Endothelial cell of umbilical vein (primary cell): ENCODE measurements around the gene VEZT. TPM values are rescaled to one million over a fixed set of nuclear protein-coding genes. Genes with fewer than 3 reads are reported as not detected.

ENCODE experiments used
- BruUV-seq: library from RNA; stranded (reverse); fragments of 400-500 nt; replicated peaks from 2 replicates; lab custom pipeline; 2021; lab: Mats Ljungman, UMichigan
- CTCF ChIA-PET: fragments of 300-600, 350-600 bp; sonication (Branson Sonifier 250); formaldehyde crosslinking; loops from one replicate; lab custom pipeline; 2021; ENCODE audit warnings: antibody characterized with exemption, inconsistent platforms; lab: Charles Lee
- POLR2A ChIA-PET: fragments of 300-600, 350-600 bp; sonication (Branson Sonifier 250); formaldehyde crosslinking; loops from one replicate; lab custom pipeline; 2021; ENCODE audit warnings: antibody characterized with exemption, inconsistent platforms; lab: Charles Lee
- DNase-seq: peaks from one replicate; pipeline ENCODE4 v3.0.0-alpha.2; 2011; ENCODE audit warnings: low read depth, low spot score
- FAIRE-seq: peaks from 2 replicates; lab custom pipeline; 2011; peaks lifted over from hg19 to GRCh38; lab: Jason Lieb, UNC
- H2AFZ ChIP-seq: 2 replicates; pipeline ENCODE4 v1.6.0; 2012; ENCODE audit warnings: low read depth, low read length, control low read depth, inconsistent platforms
- H3K27ac ChIP-seq: 2 replicates; pipeline ENCODE4 v1.5.1; 2011; ENCODE audit warnings: low read depth, mild to moderate bottlenecking, control low read depth, low read length, moderate library complexity; ENCODE audit not compliant: insufficient read depth
- H3K27me3 ChIP-seq, 2 experiments: 2 replicates each; pipeline versions ENCODE4 v1.6.0 to v1.6.1; 2011; ENCODE audit warnings: low read length in 2 of 2, mixed read lengths in 1 of 2; ENCODE audit not compliant: control insufficient read depth in 2 of 2, insufficient read depth in 2 of 2
- H3K36me3 ChIP-seq, 2 experiments: 2 replicates in 1 of 2; 3 replicates in 1 of 2; pipeline ENCODE4 v1.5.1; 2011; ENCODE audit warnings: low read length in 2 of 2, mild to moderate bottlenecking in 1 of 2, moderate library complexity in 1 of 2; ENCODE audit not compliant: control insufficient read depth in 2 of 2, insufficient read depth in 2 of 2; ENCODE audit errors: extremely low read depth in 1 of 2
- H3K4me1 ChIP-seq: 3 replicates; pipeline ENCODE4 v1.5.1; 2011; ENCODE audit warnings: mild to moderate bottlenecking, low read length; ENCODE audit not compliant: control insufficient read depth, insufficient read depth; ENCODE audit errors: extremely low read depth
- H3K4me2 ChIP-seq: 2 replicates; pipeline ENCODE4 v1.6.1; 2011; ENCODE audit warnings: low read length, control low read depth, mixed read lengths; ENCODE audit not compliant: insufficient read depth
- H3K4me3 ChIP-seq, 3 experiments: fragments of 200-600 bp in 1 of 3; sonication (generic), shearing (Covaris generic) in 1 of 3; replicated peaks in 1 of 3; 2 replicates each; pipeline ENCODE4 v1.5.1; 2011 to 2016; ENCODE audit warnings: control low read depth in 3 of 3, low read length in 3 of 3, mild to moderate bottlenecking in 2 of 3, inconsistent platforms in 1 of 3, low read depth in 1 of 3, moderate library complexity in 1 of 3; ENCODE audit not compliant: insufficient read depth in 1 of 3
- H3K79me2 ChIP-seq: 2 replicates; pipeline ENCODE4 v1.6.0; 2012; ENCODE audit warnings: low read length, inconsistent platforms; ENCODE audit not compliant: control insufficient read depth, insufficient read depth
- H3K9ac ChIP-seq: replicated peaks from 2 replicates; pipeline ENCODE3; 2011; ENCODE audit warnings: low read length, control low read depth; ENCODE audit not compliant: insufficient read depth; ENCODE audit errors: extremely low read depth
- H3K9me1 ChIP-seq: replicated peaks from 3 replicates; pipeline ENCODE4 v1.6.0; 2011; ENCODE audit warnings: mild to moderate bottlenecking, low read length; ENCODE audit not compliant: control insufficient read depth, insufficient read depth; ENCODE audit errors: extremely low read depth
- H3K9me3 ChIP-seq: replicated peaks from 2 replicates; pipeline ENCODE4 v1.5.1; 2012; ENCODE audit warnings: low read length, inconsistent platforms; ENCODE audit not compliant: control insufficient read depth, insufficient read depth
- H4K20me1 ChIP-seq: replicated peaks from 2 replicates; pipeline ENCODE3; 2011; ENCODE audit warnings: mild to moderate bottlenecking, low read length; ENCODE audit not compliant: control insufficient read depth, insufficient read depth; ENCODE audit errors: extremely low read depth
- CTCF ChIP-seq, 2 donors: IDR thresholded peaks; 1 replicate in 1 of 2; 2 replicates in 1 of 2; pipeline ENCODE4 v1.5.1; 2011; ENCODE audit warnings: low read length in 2 of 2, mild to moderate bottlenecking in 2 of 2, moderate library complexity in 2 of 2, control low read depth in 1 of 2, inconsistent platforms in 1 of 2, low read depth in 1 of 2; ENCODE audit not compliant: insufficient read depth in 1 of 2; ENCODE audit errors: extremely low read depth in 1 of 2
- EZH2 ChIP-seq: IDR thresholded peaks from 2 replicates; pipeline ENCODE4 v1.6.1; 2012; ENCODE audit warnings: borderline replicate concordance, low read depth, mild to moderate bottlenecking, moderate library complexity, low read length, inconsistent platforms; ENCODE audit not compliant: severe bottlenecking
- FOS ChIP-seq: IDR thresholded peaks from 2 replicates; pipeline ENCODE4 v1.6.1; 2011; ENCODE audit warnings: mild to moderate bottlenecking, low read length, moderate library complexity, borderline replicate concordance; ENCODE audit not compliant: insufficient read depth
- GATA2 ChIP-seq: IDR thresholded peaks from 2 replicates; pipeline ENCODE4 v1.7.0; 2011; ENCODE audit warnings: low read depth, mild to moderate bottlenecking, moderate library complexity, mixed read lengths, low read length; ENCODE audit not compliant: insufficient read length, insufficient read depth
- JUN ChIP-seq: IDR thresholded peaks from 2 replicates; pipeline ENCODE4 v1.6.1; 2011; ENCODE audit warnings: borderline replicate concordance, low read depth; ENCODE audit not compliant: insufficient read length, insufficient read depth
- MAX ChIP-seq: IDR thresholded peaks from 2 replicates; pipeline ENCODE4 v1.6.1; 2011; ENCODE audit not compliant: insufficient read depth, insufficient read length
- MYC ChIP-seq: IDR thresholded peaks from one replicate; pipeline ENCODE4 v1.6.1; 2011; ENCODE audit warnings: mild to moderate bottlenecking, low read depth, low read length
- POLR2A ChIP-seq: IDR thresholded peaks from 2 replicates; pipeline ENCODE4 v1.6.1; 2012; ENCODE audit warnings: low read depth, mild to moderate bottlenecking, control low read depth, low read length
- POLR2AphosphoS5 ChIP-seq: IDR thresholded peaks from 2 replicates; pipeline ENCODE4 v1.6.1; 2012; ENCODE audit warnings: low read depth, mild to moderate bottlenecking, control low read depth, low read length, moderate library complexity; ENCODE audit not compliant: insufficient read depth
- dilution Hi-C: fragments of 300-500 bp; cut with MboI; formaldehyde crosslinking; loops from one replicate; pipeline ENCODE4 v1.15.0; 2019; ENCODE audit warnings: low sequenced_read_pairs; ENCODE audit not compliant: extremely low pct_ligation_motif_present
- intact Hi-C: fragments of 100-400 bp; cut with micrococcal nuclease; formaldehyde crosslinking; loops from one replicate; pipeline ENCODE4 v1.10.0; 2022
- polyA plus RNA-seq, 4 experiments: library from polyadenylated mRNA; depleted of rRNA in 3 of 4; stranded (reverse) in 3 of 4; unstranded in 1 of 4; fragments of >200 nt; gene quantifications; 2 replicates each; pipeline versions ENCODE4 v1.2.1 to v1.2.3, GENCODE V29; 2011 to 2012; ENCODE audit warnings: missing spikeins in 1 of 4
- total RNA-seq: library from RNA; stranded (reverse); gene quantifications from 2 replicates; pipeline ENCODE4 v1.2.3, GENCODE V29; 2021

VEZT gene
- total and polyA plus RNA-seq, 2 donors (not counting 3 experiments of a cell fraction or from before 2014, with no cell fraction given), result 57.8 to 91.3 TPM

DNA sequence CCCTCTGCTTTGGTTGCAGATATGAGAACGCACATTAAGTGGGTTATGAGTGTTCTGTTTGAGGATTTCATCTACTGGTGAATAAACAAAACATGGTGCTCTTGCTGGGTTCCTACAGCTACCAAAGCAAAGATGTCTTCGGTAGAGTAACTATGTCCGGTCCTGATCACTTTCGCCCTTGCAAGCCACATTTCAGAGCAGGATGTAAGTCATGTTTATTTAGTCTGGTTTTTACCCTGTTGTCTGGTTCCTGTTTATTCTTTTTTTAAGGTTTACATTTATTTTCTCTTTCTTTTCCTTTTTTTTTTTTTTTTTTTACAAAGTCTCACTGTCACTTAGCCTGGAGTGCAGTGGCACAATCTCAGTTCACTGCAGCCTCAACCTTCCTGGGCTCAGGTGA, 99.2 kb downstream of the VEZT start:
- no peaks in the 10 kb centered on the region for H3K27me3 ChIP-seq
- POLR2A ChIA-PET, result no interaction called here
- TF ChIP-seq CTCF (IDR thresholded peaks at IDR 0.05; ENCODE audit: extremely low read depth in 1 of 2, insufficient read depth in 1 of 2, low read depth in 1 of 2, low read length in 2 of 2) (no peak), POLR2AphosphoS5 (no peak)
- H3K9me1 ChIP-seq, result no peaks in the 10 kb centered on the region
- no peak overlapping the region for H3K4me2 ChIP-seq
- H3K27ac ChIP-seq, result no peak overlapping the region
- peaks cover 15% of the 10 kb centered on the region for H3K4me1 ChIP-seq
- DNase-seq (no peak), FAIRE-seq (peak; percentile 71)
- H3K79me2 ChIP-seq, result no peaks in the 10 kb centered on the region
- H2AFZ ChIP-seq, result no peak overlapping the region
- H3K9me3 ChIP-seq, result no peaks in the 10 kb centered on the region
- H3K9ac ChIP-seq, result no peak overlapping the region
- no TSS peak for BruUV-seq
- H3K36me3 ChIP-seq, result no peaks in the 10 kb centered on the region
- no peak overlapping the region for H3K4me3 ChIP-seq
- intact Hi-C loops, result loop anchor here (2.0 to 5.0 kb wide), 2 partner anchors 54 to 99 kb away; partner anchors contain the start of genes FGD6 and VEZT
- CTCF ChIA-PET, result interaction anchor here (0.7 to 1.5 kb wide), 2 partner anchors 13 to 19 kb away, joined by 3 to 4 read pairs; no protein-coding TSS in a partner anchor
- no peaks in the 10 kb centered on the region for H4K20me1 ChIP-seq
- dilution Hi-C loops, result no loop called here

DNA sequence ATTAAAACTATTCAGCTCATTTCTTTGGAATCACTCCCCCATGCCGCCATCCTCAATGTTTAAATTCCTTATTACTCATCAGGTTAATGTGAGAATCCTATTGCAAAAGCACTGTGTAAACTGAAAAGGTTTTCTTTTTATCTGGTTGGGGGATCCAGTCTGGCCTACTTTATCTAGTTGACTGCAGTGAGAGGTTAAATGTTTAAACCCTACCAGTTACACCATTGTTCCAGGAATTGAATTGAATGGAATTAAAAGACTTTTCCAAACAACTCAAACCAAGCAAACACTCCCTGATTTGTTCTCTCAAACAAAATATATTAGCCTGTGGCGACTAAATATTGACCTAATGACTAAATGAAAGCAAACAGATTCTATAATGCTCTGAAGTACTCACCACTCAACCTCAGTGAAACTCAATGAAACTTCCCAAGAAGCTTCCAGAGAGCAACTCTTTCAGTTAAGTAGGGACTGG, 100.5 kb downstream of the VEZT start:
- DNase-seq (no peak), FAIRE-seq (no peak)
- dilution Hi-C loops (no loop called here), intact Hi-C loops (loop anchor here (5.0 kb wide), 1 partner anchor 101 kb away; the partner anchor contains the start of genes FGD6 and VEZT)
- H3K79me2 ChIP-seq, result no peaks in the 10 kb centered on the region
- H4K20me1 ChIP-seq, result no peaks in the 10 kb centered on the region
- BruUV-seq, result no TSS peak
- no peak overlapping the region for H3K27ac ChIP-seq
- TF ChIP-seq MYC (no peak), JUN (no peak), GATA2 (no peak), CTCF (IDR thresholded peaks at IDR 0.05; ENCODE audit: extremely low read depth in 1 of 2, insufficient read depth in 1 of 2, low read depth in 1 of 2, low read length in 2 of 2) (no peak), FOS (no peak), EZH2 (no peak), POLR2A (no peak), MAX (no peak), POLR2AphosphoS5 (no peak)
- H2AFZ ChIP-seq, result no peak overlapping the region
- H3K36me3 ChIP-seq, result no peaks in the 10 kb centered on the region
- CTCF ChIA-PET, result interaction anchor here (0.7 to 1.4 kb wide), 3 partner anchors 9 to 216 kb away, joined by 3 read pairs; no protein-coding TSS in a partner anchor
- peaks cover 15% of the 10 kb centered on the region for H3K4me1 ChIP-seq
- no peaks in the 10 kb centered on the region for H3K9me1 ChIP-seq
- no peaks in the 10 kb centered on the region for H3K27me3 ChIP-seq
- H3K9ac ChIP-seq, result no peak overlapping the region
- no peak overlapping the region for H3K4me3 ChIP-seq
- H3K4me2 ChIP-seq, result no peak overlapping the region
- POLR2A ChIA-PET, result interaction anchor here (0.6 kb wide), 1 partner anchor 216 kb away, joined by 5 read pairs; no protein-coding TSS in a partner anchor
- no peaks in the 10 kb centered on the region for H3K9me3 ChIP-seq
